Mesendoderm (in vitro differentiated cells): ENCODE results near the gene ETFB.
A peak's percentile ranks its signal among the peaks of the same experiment; 100 is the strongest.

Experiments
- DNase-seq: peaks from one replicate; pipeline ENCODE4 v3.0.0; 2013
- H2AK5ac ChIP-seq: 2 replicates; pipeline ENCODE4 v1.6.1; 2013; ENCODE audit warnings: low read length, inconsistent platforms
- H2BK120ac ChIP-seq: 2 replicates; pipeline ENCODE4 v1.6.1; 2013; ENCODE audit warnings: low read depth, mild to moderate bottlenecking, low read length, moderate library complexity, mixed read lengths
- H2BK15ac ChIP-seq: replicated peaks from 2 replicates; pipeline ENCODE4 v1.6.1; 2013; ENCODE audit warnings: low read depth, mild to moderate bottlenecking, moderate library complexity
- H2BK5ac ChIP-seq: 2 replicates; pipeline ENCODE4 v1.6.1; 2013; ENCODE audit warnings: low read length, inconsistent platforms
- H3K18ac ChIP-seq: 2 replicates; pipeline ENCODE4 v1.6.1; 2013; ENCODE audit warnings: mild to moderate bottlenecking, low read length, mixed read lengths
- H3K23ac ChIP-seq: one replicate; pipeline ENCODE4 v1.6.1; 2013; ENCODE audit warnings: low read length
- H3K27ac ChIP-seq: 2 replicates; pipeline ENCODE4 v1.5.1; 2013; ENCODE audit warnings: low read depth, mild to moderate bottlenecking, inconsistent platforms, low read length, moderate library complexity
- H3K27me3 ChIP-seq: 2 replicates; pipeline ENCODE4 v1.6.1; 2013; ENCODE audit warnings: low read length, control low read depth, mild to moderate bottlenecking, inconsistent platforms; ENCODE audit not compliant: insufficient read depth, poor library complexity
- H3K36me3 ChIP-seq: 2 replicates; pipeline ENCODE4 v1.6.1; 2013; ENCODE audit warnings: low read length, inconsistent platforms; ENCODE audit not compliant: control insufficient read depth, insufficient read depth
- H3K4ac ChIP-seq: one replicate; pipeline ENCODE4 v1.6.1; 2013; ENCODE audit warnings: low read depth, mild to moderate bottlenecking, low read length, moderate library complexity
- H3K4me1 ChIP-seq: 2 replicates; pipeline ENCODE4 v1.6.1; 2013; ENCODE audit warnings: low read depth, low read length, inconsistent platforms; ENCODE audit not compliant: control insufficient read depth
- H3K4me2 ChIP-seq: 2 replicates; pipeline ENCODE4 v1.6.1; 2013; ENCODE audit warnings: low read length
- H3K4me3 ChIP-seq: 2 replicates; pipeline ENCODE4 v1.5.1; 2013; ENCODE audit warnings: mild to moderate bottlenecking, low read length
- H3K56ac ChIP-seq: one replicate; pipeline ENCODE4 v1.6.1; 2013; ENCODE audit warnings: low read length
- H3K79me1 ChIP-seq: 2 replicates; pipeline ENCODE4 v1.6.1; 2013; ENCODE audit warnings: low read length, inconsistent platforms
- H3K79me2 ChIP-seq: 2 replicates; pipeline ENCODE4 v1.6.1; 2013; ENCODE audit warnings: mild to moderate bottlenecking, low read length; ENCODE audit not compliant: control insufficient read depth, insufficient read depth
- H3K9ac ChIP-seq: 2 replicates; pipeline ENCODE4 v1.6.1; 2013; ENCODE audit warnings: low read length, inconsistent platforms
- H4K5ac ChIP-seq: one replicate; pipeline ENCODE4 v1.6.1; 2013; ENCODE audit warnings: low read length
- H4K8ac ChIP-seq: one replicate; pipeline ENCODE4 v1.6.1; 2013; ENCODE audit warnings: low read depth, mild to moderate bottlenecking, control low read depth, low read length, moderate library complexity
- WGBS: extraction: QIAGEN DNeasy Blood & Tissue Kit; methylation state at CpG from one replicate; pipeline ENCODE4 v1.1.7; 2013; ENCODE audit warnings: low lambda C conversion rate, missing lambda C conversion rate; ENCODE audit not compliant: insufficient coverage; ENCODE audit errors: extremely low coverage; 5-methylcytosine and 5-hydroxymethylcytosine counted together

The ETFB gene

DNA sequence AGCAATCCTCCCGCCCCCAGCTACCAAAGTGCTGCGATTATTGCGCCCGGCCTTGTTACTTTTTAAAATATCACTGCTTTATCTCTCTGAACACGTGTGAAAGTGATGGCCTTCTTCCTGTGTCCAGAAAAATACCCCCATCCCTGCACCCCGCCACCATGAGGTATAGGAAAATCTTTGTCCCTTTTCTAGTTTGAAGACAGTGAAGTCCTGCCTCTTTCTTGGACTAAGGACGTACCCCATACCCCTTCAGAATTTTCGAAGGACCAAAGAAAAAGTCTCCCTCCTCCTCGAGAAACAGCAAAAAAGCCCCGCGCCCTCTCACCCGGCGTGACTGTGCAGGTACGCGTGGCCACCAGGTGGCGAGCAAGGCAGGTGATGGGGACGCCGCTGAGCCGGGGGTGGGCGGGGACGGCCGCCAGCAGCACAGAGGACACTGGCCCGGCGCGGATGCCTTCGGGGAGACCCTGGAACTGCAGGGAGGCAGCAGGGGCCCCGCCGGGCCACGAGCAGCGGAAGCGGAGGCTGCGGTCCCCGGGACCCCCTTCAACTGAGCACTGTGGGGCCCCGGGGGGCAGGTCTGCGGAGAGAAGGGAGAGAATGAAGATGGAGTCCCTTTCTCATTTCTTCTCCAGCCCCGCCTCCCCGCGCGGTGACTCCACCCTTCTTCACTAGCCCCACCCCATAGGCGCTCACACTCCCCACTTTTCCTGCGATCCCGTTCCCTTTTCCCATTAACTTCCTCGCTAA, 27.4 kb downstream of the ETFB start:
- Histone ChIP-seq H4K5ac (no peak overlapping the region), H3K27ac (peak overlapping the region; percentile 32), H3K27me3 (no peaks in the 10 kb centered on the region), H4K8ac (no peak overlapping the region), H3K4me3 (peak overlapping the region; percentile 76), H2BK15ac (no peak overlapping the region), H3K4me1 (peaks cover 5% of the 10 kb centered on the region), H3K79me2 (no peaks in the 10 kb centered on the region), H3K18ac (no peak overlapping the region), H3K23ac (no peak overlapping the region), H2AK5ac (no peak overlapping the region), H3K4ac (no peak overlapping the region), H3K36me3 (no peaks in the 10 kb centered on the region), H3K79me1 (no peaks in the 10 kb centered on the region), H3K56ac (peak overlapping the region; percentile 92), H3K9ac (peak overlapping the region; percentile 74), H2BK5ac (no peak overlapping the region), H2BK120ac (no peak overlapping the region), H3K4me2 (peak overlapping the region; percentile 98)
- peak; percentile 89 for DNase-seq
- no CpG with 5 or more reads among the region's 43 CpGs for WGBS

GRCh38 chr19:51337861-51338562, 28.2 kb downstream of the ETFB start:
- Histone ChIP-seq H3K18ac (no peak overlapping the region), H3K4ac (no peak overlapping the region), H3K23ac (no peak overlapping the region), H4K5ac (no peak overlapping the region), H3K4me1 (peaks cover 3% of the 10 kb centered on the region), H2BK120ac (no peak overlapping the region), H3K56ac (peak overlapping the region; percentile 92), H3K36me3 (no peaks in the 10 kb centered on the region), H3K27me3 (no peaks in the 10 kb centered on the region), H3K4me3 (no peak overlapping the region), H3K4me2 (no peak overlapping the region), H3K27ac (no peak overlapping the region), H3K79me1 (no peaks in the 10 kb centered on the region), H2AK5ac (no peak overlapping the region), H2BK15ac (no peak overlapping the region), H2BK5ac (no peak overlapping the region), H3K9ac (peak overlapping the region; percentile 61), H4K8ac (no peak overlapping the region), H3K79me2 (no peaks in the 10 kb centered on the region)
- no peak for DNase-seq
- no CpG with 5 or more reads among the region's 19 CpGs for WGBS

DNA sequence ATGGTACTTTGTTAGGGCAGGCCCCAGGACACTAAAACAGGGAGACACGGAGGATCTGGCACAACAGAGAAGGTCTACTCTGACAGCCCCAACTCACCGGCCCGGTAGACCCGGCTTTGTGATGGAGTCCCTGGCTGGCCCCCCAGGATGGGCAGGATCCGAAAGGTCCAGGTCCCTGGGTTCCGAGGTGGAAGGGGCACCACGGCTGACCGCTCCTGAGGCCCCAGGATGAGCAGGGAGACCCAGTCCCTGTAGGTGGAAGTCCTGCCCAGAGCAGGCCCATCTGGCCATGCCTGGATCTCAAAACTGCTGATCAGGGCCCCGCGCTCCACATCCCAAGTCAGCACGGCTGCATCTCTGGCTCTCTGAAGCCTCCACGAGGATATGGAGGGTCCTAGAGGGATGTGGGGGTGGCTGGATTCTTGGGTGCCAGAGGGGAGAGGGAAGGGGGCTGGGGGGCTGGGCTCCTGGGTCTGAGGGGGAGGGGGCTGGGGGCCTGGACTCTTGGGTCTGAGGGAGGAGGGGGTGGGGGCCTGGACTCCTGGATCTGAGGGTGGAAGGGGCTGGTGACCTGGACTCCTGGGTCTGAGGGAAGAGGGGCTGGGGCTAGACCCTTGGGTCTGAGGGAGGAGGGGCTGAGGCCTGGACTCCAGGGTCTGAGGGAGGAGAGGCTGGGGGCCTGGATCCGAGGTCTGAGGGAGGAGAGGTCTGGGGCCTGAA, 28.9 kb downstream of the ETFB start:
- no peaks in the 10 kb centered on the region for H3K4me1 ChIP-seq
- no peak overlapping the region for H3K27ac ChIP-seq
- H3K36me3 ChIP-seq: no peaks in the 10 kb centered on the region
- no peak overlapping the region for H4K8ac ChIP-seq
- H2BK120ac ChIP-seq: no peak overlapping the region
- no peak overlapping the region for H2BK5ac ChIP-seq
- H3K56ac ChIP-seq: no peak overlapping the region
- H3K4ac ChIP-seq: no peak overlapping the region
- no peak overlapping the region for H3K4me3 ChIP-seq
- no peaks in the 10 kb centered on the region for H3K79me2 ChIP-seq
- no peak overlapping the region for H4K5ac ChIP-seq
- no peak overlapping the region for H3K18ac ChIP-seq
- no peak overlapping the region for H3K23ac ChIP-seq
- no peak overlapping the region for H3K4me2 ChIP-seq
- H3K79me1 ChIP-seq: no peaks in the 10 kb centered on the region
- no peak for DNase-seq
- no peak overlapping the region for H2AK5ac ChIP-seq
- no peak overlapping the region for H3K9ac ChIP-seq
- no CpG with 5 or more reads among the region's 13 CpGs for WGBS
- H2BK15ac ChIP-seq: no peak overlapping the region
- no peaks in the 10 kb centered on the region for H3K27me3 ChIP-seq

DNA sequence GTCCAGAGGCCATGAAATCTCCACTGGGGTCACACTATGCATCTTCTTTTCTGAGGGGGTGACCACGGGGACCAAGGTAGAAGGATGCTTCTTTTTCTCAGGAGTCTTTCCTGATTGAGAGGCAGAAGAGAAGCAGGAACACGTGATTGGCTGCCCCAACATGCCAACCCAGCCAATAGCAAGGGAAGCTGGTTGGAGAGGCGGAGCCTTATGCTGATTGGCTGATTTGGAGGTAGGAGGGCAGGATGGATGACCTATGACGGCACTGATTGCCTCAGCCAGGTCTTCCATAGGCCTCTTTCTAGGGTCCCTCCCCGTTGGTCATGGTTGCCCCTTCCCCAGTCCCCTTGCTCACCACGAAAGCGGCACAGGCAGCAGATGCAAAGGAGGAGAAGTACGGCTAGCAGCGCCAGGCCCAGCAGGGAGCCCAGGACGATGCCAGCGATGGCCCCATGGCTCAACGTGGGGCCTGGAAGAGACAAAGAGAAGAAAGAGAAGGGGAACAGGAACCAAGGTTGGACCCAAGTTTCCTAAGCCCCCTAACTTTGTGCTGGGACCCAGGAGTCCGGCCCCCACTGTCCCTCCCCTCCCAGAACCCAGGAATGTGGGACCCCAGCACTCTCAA, 32.2 kb downstream of the ETFB start:
- peak; percentile 57 for DNase-seq
- H3K79me1 ChIP-seq: no peaks in the 10 kb centered on the region
- no peak overlapping the region for H3K23ac ChIP-seq
- no peak overlapping the region for H3K4ac ChIP-seq
- H3K27ac ChIP-seq: no peak overlapping the region
- no peaks in the 10 kb centered on the region for H3K4me1 ChIP-seq
- no CpG with 5 or more reads among the region's 13 CpGs for WGBS
- no peak overlapping the region for H3K18ac ChIP-seq
- no peak overlapping the region for H2BK15ac ChIP-seq
- H4K8ac ChIP-seq: no peak overlapping the region
- no peaks in the 10 kb centered on the region for H3K79me2 ChIP-seq
- no peak overlapping the region for H2AK5ac ChIP-seq
- H3K56ac ChIP-seq: no peak overlapping the region
- no peak overlapping the region for H3K9ac ChIP-seq
- H2BK120ac ChIP-seq: no peak overlapping the region
- H3K27me3 ChIP-seq: no peaks in the 10 kb centered on the region
- no peaks in the 10 kb centered on the region for H3K36me3 ChIP-seq
- H4K5ac ChIP-seq: no peak overlapping the region
- no peak overlapping the region for H3K4me3 ChIP-seq
- H3K4me2 ChIP-seq: no peak overlapping the region
- H2BK5ac ChIP-seq: no peak overlapping the region

DNA sequence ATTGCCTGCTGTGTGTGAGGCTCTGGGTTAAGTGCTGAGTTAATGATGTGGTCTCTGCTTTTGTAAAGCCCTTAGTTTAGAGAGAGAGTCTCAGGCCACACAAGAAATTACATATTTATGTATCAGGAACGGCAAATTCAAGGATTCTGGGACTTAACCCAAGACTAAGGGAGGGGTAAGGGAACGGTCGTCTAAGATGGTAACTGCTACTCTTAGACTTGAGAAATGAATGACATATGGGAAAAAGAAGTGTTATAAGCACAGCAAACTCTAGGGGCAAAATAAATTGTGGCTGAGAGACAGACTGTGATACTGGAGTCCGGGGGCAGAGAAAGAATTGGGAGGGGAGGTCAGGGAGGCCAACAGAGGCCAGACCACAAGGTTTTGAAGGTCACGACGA, 34.5 kb downstream of the ETFB start:
- no CpG with 5 or more reads among the region's 6 CpGs for WGBS
- no peak overlapping the region for H4K5ac ChIP-seq

More for the DNA sequence above, 34.5 kb downstream of the ETFB start:
- H2BK15ac ChIP-seq: no peak overlapping the region
- H3K4me3 ChIP-seq: no peak overlapping the region
- no peak for DNase-seq
- no peaks in the 10 kb centered on the region for H3K27me3 ChIP-seq
- H4K8ac ChIP-seq: no peak overlapping the region
- H2BK5ac ChIP-seq: no peak overlapping the region
- H2AK5ac ChIP-seq: no peak overlapping the region
- H3K4me2 ChIP-seq: no peak overlapping the region
- no peak overlapping the region for H3K18ac ChIP-seq
- H3K9ac ChIP-seq: no peak overlapping the region
- no peak overlapping the region for H3K56ac ChIP-seq
- no peak overlapping the region for H2BK120ac ChIP-seq
- H3K36me3 ChIP-seq: no peaks in the 10 kb centered on the region
- H3K23ac ChIP-seq: no peak overlapping the region
- no peak overlapping the region for H3K4ac ChIP-seq
- H3K27ac ChIP-seq: no peak overlapping the region
- no peaks in the 10 kb centered on the region for H3K79me1 ChIP-seq
- H3K79me2 ChIP-seq: no peaks in the 10 kb centered on the region
- H3K4me1 ChIP-seq: no peaks in the 10 kb centered on the region
